Medulla oblongata (tissue), 1 donor: ENCODE data around the gene CRHR2.
A peak's percentile ranks its signal among the peaks of the same experiment; 100 is the strongest.

Experiments used
- DNase-seq: peaks from one replicate; pipeline ENCODE4 v3.0.0-alpha.2; 2015; ENCODE audit errors: extremely low spot score

Gene CRHR2

GRCh38 chr7:30706908-30707307 lies 24.7 kb upstream of the CRHR2 start:
- no peak for DNase-seq

GRCh38 chr7:30706316-30706715 lies 24.1 kb upstream of the CRHR2 start:
- DNase-seq = no peak

GRCh38 chr7:30705596-30705995 lies 23.3 kb upstream of the CRHR2 start:
- DNase-seq = peak; percentile 31

- DNase-seq = no peak
These were observed 22.8 kb upstream of the CRHR2 start for GRCh38 chr7:30705008-30705407.

- DNase-seq = no peak
These were observed 21.5 kb upstream of the CRHR2 start for GRCh38 chr7:30703756-30704155.

GRCh38 chr7:30702200-30702599 lies 19.9 kb upstream of the CRHR2 start:
- DNase-seq = no peak

GRCh38 chr7:30700941-30701340 lies 18.7 kb upstream of the CRHR2 start:
- no peak for DNase-seq

- DNase-seq = no peak
These were observed 17.6 kb upstream of the CRHR2 start for GRCh38 chr7:30699706-30700495.

- no peak for DNase-seq
These were observed 16.2 kb upstream of the CRHR2 start for GRCh38 chr7:30698481-30698880.

GRCh38 chr7:30697719-30698460 lies 15.6 kb upstream of the CRHR2 start:
- DNase-seq = no peak

GRCh38 chr7:30694774-30695721 lies 12.8 kb upstream of the CRHR2 start:
- no peak for DNase-seq

GRCh38 chr7:30694218-30694745 lies 12.0 kb upstream of the CRHR2 start:
- DNase-seq = no peak

- DNase-seq = no peak
These were observed 10.6 kb upstream of the CRHR2 start for GRCh38 chr7:30692882-30693281.

GRCh38 chr7:30692438-30692837 lies 10.2 kb upstream of the CRHR2 start:
- no peak for DNase-seq

GRCh38 chr7:30690011-30690410 lies 7.8 kb upstream of the CRHR2 start:
- DNase-seq = no peak

GRCh38 chr7:30688718-30689221 lies 6.5 kb upstream of the CRHR2 start:
- DNase-seq = peak; percentile 45

GRCh38 chr7:30687604-30688003 lies 5.3 kb upstream of the CRHR2 start:
- no peak for DNase-seq

GRCh38 chr7:30684351-30684750 lies 2.1 kb upstream of the CRHR2 start:
- no peak for DNase-seq

- peak; percentile 57 for DNase-seq
These were observed 1.6 kb upstream of the CRHR2 start for GRCh38 chr7:30683816-30684215.

- DNase-seq = no peak
These were observed 1.1 kb upstream of the CRHR2 start for GRCh38 chr7:30683306-30683705.

- no peak for DNase-seq
These were observed 443 bp downstream of the CRHR2 start for GRCh38 chr7:30681815-30682211.
